H9 (cell line): ENCODE data around the gene CASP4. TPM values are rescaled to one million over a fixed set of nuclear protein-coding genes. Genes with fewer than 3 reads are reported as not detected.
A peak's percentile ranks its signal among the peaks of the same experiment; 100 is the strongest.

Experiments used
- DNase-seq: peaks from one replicate; pipeline ENCODE4 v3.0.0-alpha.2; 2017
- H2AFZ ChIP-seq: one replicate; pipeline ENCODE4 v1.6.1; 2013; ENCODE audit warnings: mild to moderate bottlenecking, low read length, control low read depth, moderate library complexity
- H2AK5ac ChIP-seq: 2 replicates; pipeline ENCODE4 v1.6.1; 2013; ENCODE audit warnings: low read length, control low read depth, mixed read lengths; ENCODE audit not compliant: insufficient read length
- H2BK120ac ChIP-seq: one replicate; pipeline ENCODE4 v1.6.1; 2013; ENCODE audit warnings: low read depth, mild to moderate bottlenecking, low read length, control low read depth, inconsistent platforms; ENCODE audit not compliant: poor library complexity, severe bottlenecking
- H2BK12ac ChIP-seq: 2 replicates; pipeline ENCODE4 v1.6.1; 2013; ENCODE audit warnings: low read length, control low read depth, mixed read lengths, low read depth; ENCODE audit not compliant: insufficient read length
- H2BK15ac ChIP-seq: 2 replicates; pipeline ENCODE4 v1.6.1; 2013; ENCODE audit warnings: low read depth, low read length, control low read depth
- H2BK20ac ChIP-seq: one replicate; pipeline ENCODE4 v1.6.1; 2013; ENCODE audit warnings: low read depth, mild to moderate bottlenecking, low read length, control low read depth, inconsistent platforms; ENCODE audit not compliant: poor library complexity, severe bottlenecking
- H2BK5ac ChIP-seq: 2 replicates; pipeline ENCODE4 v1.6.1; 2013; ENCODE audit warnings: low read length, control low read depth, mixed read lengths; ENCODE audit not compliant: insufficient read length
- H3K14ac ChIP-seq: 2 replicates; pipeline ENCODE4 v1.6.1; 2013; ENCODE audit warnings: low read length, control low read depth; ENCODE audit not compliant: insufficient read depth
- H3K18ac ChIP-seq: 2 replicates; pipeline ENCODE4 v1.6.1; 2013; ENCODE audit warnings: low read depth, mild to moderate bottlenecking, mixed read lengths, low read length, control low read depth; ENCODE audit not compliant: insufficient read length
- H3K23ac ChIP-seq: 2 replicates; pipeline ENCODE4 v1.6.1; 2013; ENCODE audit warnings: low read length, control low read depth, mixed read lengths, low read depth; ENCODE audit not compliant: insufficient read length
- H3K23me2 ChIP-seq: 2 replicates; pipeline ENCODE4 v1.6.1; 2013; ENCODE audit warnings: low read depth, mild to moderate bottlenecking, mixed read lengths, low read length, control low read depth; ENCODE audit not compliant: insufficient read length, poor library complexity, severe bottlenecking
- H3K27ac ChIP-seq: 2 replicates; pipeline ENCODE4 v1.5.1; 2013; ENCODE audit warnings: low read length, control low read depth, mixed read lengths, low read depth; ENCODE audit not compliant: insufficient read length
- H3K27me3 ChIP-seq: 2 replicates; pipeline ENCODE4 v1.6.1; 2013; ENCODE audit warnings: low read length, control low read depth, inconsistent platforms; ENCODE audit not compliant: insufficient read depth
- H3K4ac ChIP-seq: 2 replicates; pipeline ENCODE4 v1.6.1; 2013; ENCODE audit warnings: low read depth, mild to moderate bottlenecking, control low read depth, inconsistent platforms, low read length, moderate library complexity
- H3K4me1 ChIP-seq: 2 replicates; pipeline ENCODE4 v1.6.1; 2013; ENCODE audit warnings: low read length, control low read depth, inconsistent platforms; ENCODE audit not compliant: insufficient read depth
- H3K4me2 ChIP-seq: 2 replicates; pipeline ENCODE4 v1.6.1; 2013; ENCODE audit warnings: low read length, control low read depth, mixed read lengths; ENCODE audit not compliant: insufficient read length, insufficient read depth
- H3K56ac ChIP-seq: 2 replicates; pipeline ENCODE4 v1.6.1; 2013; ENCODE audit warnings: low read depth, mild to moderate bottlenecking, mixed read lengths, low read length, control low read depth; ENCODE audit not compliant: insufficient read length
- H3K79me1 ChIP-seq: 2 replicates; pipeline ENCODE4 v1.6.1; 2013; ENCODE audit warnings: low read depth, mild to moderate bottlenecking, moderate library complexity, low read length, control low read depth, inconsistent platforms; ENCODE audit not compliant: insufficient read depth, poor library complexity, severe bottlenecking
- H3K79me2 ChIP-seq: 2 replicates; pipeline ENCODE4 v1.6.1; 2013; ENCODE audit warnings: low read length, control low read depth, inconsistent platforms; ENCODE audit not compliant: insufficient read depth
- H3K9ac ChIP-seq: 2 replicates; pipeline ENCODE4 v1.6.1; 2013; ENCODE audit warnings: low read length, control low read depth, mixed read lengths; ENCODE audit not compliant: insufficient read length; ENCODE audit errors: extremely low read depth
- H3K9me3 ChIP-seq: one replicate; pipeline ENCODE4 v1.6.1; 2013; ENCODE audit warnings: low read depth, low read length, inconsistent platforms; ENCODE audit not compliant: control insufficient read depth
- H3T11ph ChIP-seq: one replicate; pipeline ENCODE4 v1.6.1; 2013; ENCODE audit warnings: mild to moderate bottlenecking, low read length, control low read depth, inconsistent platforms
- H4K20me1 ChIP-seq: one replicate; pipeline ENCODE4 v1.6.1; 2013; ENCODE audit not compliant: control insufficient read depth, insufficient read length, insufficient read depth
- H4K5ac ChIP-seq: 2 replicates; pipeline ENCODE4 v1.6.1; 2013; ENCODE audit warnings: low read depth, mild to moderate bottlenecking, mixed read lengths, low read length, control low read depth; ENCODE audit not compliant: insufficient read length
- H4K8ac ChIP-seq: replicated peaks from 2 replicates; pipeline ENCODE4 v1.6.1; 2013; ENCODE audit warnings: low read length, control low read depth, mixed read lengths, low read depth; ENCODE audit not compliant: insufficient read length
- H4K91ac ChIP-seq: 2 replicates; pipeline ENCODE4 v1.6.1; 2013; ENCODE audit warnings: low read depth, mild to moderate bottlenecking, moderate library complexity, mixed read lengths, low read length, control low read depth; ENCODE audit not compliant: insufficient read length
- H3K27ac Mint-ChIP-seq, 3 experiments: 2 replicates in 2 of 3; 3 replicates in 1 of 3; pipeline ENCODE4 v1.8.0; 2020 to 2021; ENCODE audit warnings: mixed read lengths in 3 of 3, mild to moderate bottlenecking in 1 of 3, moderate library complexity in 1 of 3
- H3K27me3 Mint-ChIP-seq: 2 replicates; pipeline ENCODE4 v1.8.0; 2021; ENCODE audit warnings: low read depth, mild to moderate bottlenecking, moderate library complexity, mixed read lengths
- H3K36me3 Mint-ChIP-seq, 3 experiments: 2 replicates in 2 of 3; 3 replicates in 1 of 3; pipeline ENCODE4 v1.8.0; 2020 to 2021; ENCODE audit warnings: low read depth in 3 of 3, mixed read lengths in 3 of 3; ENCODE audit not compliant: insufficient read depth in 1 of 3
- H3K4me1 Mint-ChIP-seq, 2 experiments: 2 replicates each; pipeline ENCODE4 v1.8.0; 2020; ENCODE audit warnings: mixed read lengths in 2 of 2
- H3K4me3 Mint-ChIP-seq, 2 experiments: 2 replicates in 1 of 2; 3 replicates in 1 of 2; pipeline ENCODE4 v1.8.0; 2020 to 2021; ENCODE audit warnings: mild to moderate bottlenecking in 2 of 2, mixed read lengths in 2 of 2, moderate library complexity in 1 of 2
- H3K9me3 Mint-ChIP-seq, 2 experiments: 2 replicates in 1 of 2; 3 replicates in 1 of 2; pipeline ENCODE4 v1.8.0; 2020; ENCODE audit warnings: mild to moderate bottlenecking in 2 of 2, mixed read lengths in 2 of 2, moderate library complexity in 1 of 2
- CTCF ChIP-seq: fragments of 200-600 bp; sonication (generic); conservative IDR thresholded peaks from 3 replicates; pipeline ENCODE4 v1.8.0; 2021; ENCODE audit warnings: antibody characterized with exemption, mild to moderate bottlenecking
- total RNA-seq: library from RNA; stranded (reverse); gene quantifications from 2 replicates; pipeline ENCODE4 v1.2.1, GENCODE V29; 2021

The CASP4 gene
- total RNA-seq, 1 experiment from 2014 or later: not detected

GRCh38 chr11:104928811-104929210 lies 39.6 kb downstream of the CASP4 start:
- H3K4ac ChIP-seq: no peak overlapping the region
- H2BK5ac ChIP-seq: no peak overlapping the region
- H3K4me2 ChIP-seq: no peak overlapping the region
- no peak overlapping the region for H4K91ac ChIP-seq
- peak overlapping the region in 1 of 3 experiments; percentile 46; a peak in 1 of 7 replicates for H3K27ac Mint-ChIP-seq
- H3K4me1 Mint-ChIP-seq: no peaks in the 10 kb centered on the region
- no peaks in the 10 kb centered on the region for H3K9me3 ChIP-seq
- no peak for TF ChIP-seq CTCF
- H2BK15ac ChIP-seq: no peak overlapping the region
- H4K5ac ChIP-seq: no peak overlapping the region
- no peaks in the 10 kb centered on the region for H3K79me2 ChIP-seq
- no peak overlapping the region for H3K9ac ChIP-seq
- H3K56ac ChIP-seq: no peak overlapping the region
- H3K23me2 ChIP-seq: no peaks in the 10 kb centered on the region
- no peak overlapping the region for H4K8ac ChIP-seq
- H3K14ac ChIP-seq: no peak overlapping the region
- no peak overlapping the region for H2AK5ac ChIP-seq
- no peaks in the 10 kb centered on the region for H3K4me1 ChIP-seq
- DNase-seq: no peak
- H2BK20ac ChIP-seq: no peak overlapping the region
- no peaks in the 10 kb centered on the region for H3K27me3 ChIP-seq
- H3K27ac ChIP-seq: no peak overlapping the region
- peaks cover 34 to 38% of the 10 kb centered on the region in 2 experiments for H3K9me3 Mint-ChIP-seq
- no peaks in the 10 kb centered on the region for H3K79me1 ChIP-seq
- H3K36me3 Mint-ChIP-seq: peaks cover 10 to 44% (median 21%) of the 10 kb centered on the region in 3 experiments
- no peak overlapping the region for H2BK12ac ChIP-seq
- no peaks in the 10 kb centered on the region for H3K27me3 Mint-ChIP-seq
- no peak overlapping the region for H2AFZ ChIP-seq
- no peaks in the 10 kb centered on the region for H4K20me1 ChIP-seq
- H3K4me3 Mint-ChIP-seq: no peak overlapping the region
- no peak overlapping the region for H3T11ph ChIP-seq
- H2BK120ac ChIP-seq: no peak overlapping the region
- no peak overlapping the region for H3K23ac ChIP-seq
- no peak overlapping the region for H3K18ac ChIP-seq
